NAMALWA (cell line): Measurements from ENCODE around the gene SINHCAF.
A peak's percentile ranks its signal among the peaks of the same experiment; 100 is the strongest.
"Not testable (repeated sequence)": the region's sequence is repeated elsewhere in the genome, so short reads cannot be mapped to it uniquely, and the experiment has no call there.

Source experiments
- DNase-seq: peaks from one replicate; pipeline ENCODE4 v3.0.0-alpha.2; 2015; ENCODE audit warnings: low spot score

Gene SINHCAF

DNA sequence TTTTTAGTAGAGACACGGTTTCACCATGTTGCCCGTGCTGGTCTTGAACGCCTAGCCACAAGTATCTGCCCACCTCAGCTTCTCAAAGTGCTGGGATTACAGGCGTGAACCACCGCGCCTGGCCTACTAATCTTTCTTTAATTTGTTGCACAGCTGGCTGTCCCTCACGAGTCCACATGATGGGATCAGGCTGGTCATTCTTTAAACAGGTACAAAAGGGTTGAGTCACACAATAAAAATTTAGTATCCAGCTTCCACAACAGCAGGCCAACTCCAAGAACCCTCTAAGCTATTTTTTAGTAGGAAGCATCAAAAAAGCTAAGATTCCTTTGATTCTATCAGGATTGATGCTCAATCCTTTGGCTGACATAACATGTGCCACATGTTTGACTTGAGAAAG, 17.8 kb downstream of the SINHCAF start:
- no peak for DNase-seq

DNA sequence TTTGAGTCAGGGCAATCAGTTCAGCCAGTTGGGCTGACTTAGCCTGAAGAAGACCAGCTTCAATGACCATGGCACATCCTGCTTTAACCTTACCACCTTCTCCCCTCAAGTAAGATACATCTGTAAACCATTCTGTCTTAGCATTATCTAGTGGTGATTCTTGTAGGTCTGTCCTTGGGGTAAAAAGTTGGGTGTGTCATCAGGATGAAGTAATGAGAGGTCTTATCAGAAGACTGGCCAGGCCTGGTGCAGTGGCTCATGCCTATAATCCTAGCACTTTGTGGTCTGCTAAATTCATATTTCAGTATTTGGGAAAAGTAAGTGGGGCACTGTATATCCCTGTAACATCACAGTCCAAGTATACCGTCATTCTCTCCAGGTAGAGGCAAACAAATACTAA, 19.1 kb downstream of the SINHCAF start:
- DNase-seq = no peak

DNA sequence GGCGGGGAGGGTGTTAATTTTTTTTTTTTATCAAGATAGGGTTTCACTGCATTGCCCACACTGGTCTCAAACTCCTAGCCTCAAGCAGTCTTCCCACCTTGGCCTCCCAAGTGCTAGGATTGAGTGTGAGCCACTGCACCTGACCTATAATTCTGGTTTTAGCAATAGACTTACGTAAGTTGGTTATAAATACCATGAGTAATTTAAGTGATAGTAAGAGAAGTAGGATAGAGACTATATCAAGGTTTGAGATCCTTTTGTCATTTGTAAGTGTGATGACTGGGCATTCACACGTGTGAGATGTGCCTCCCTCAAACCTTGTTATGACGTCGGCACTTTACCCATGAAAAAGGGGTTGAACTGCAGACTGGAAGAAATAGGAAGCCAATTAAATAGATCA, 22.5 kb downstream of the SINHCAF start:
- DNase-seq = no peak

DNA sequence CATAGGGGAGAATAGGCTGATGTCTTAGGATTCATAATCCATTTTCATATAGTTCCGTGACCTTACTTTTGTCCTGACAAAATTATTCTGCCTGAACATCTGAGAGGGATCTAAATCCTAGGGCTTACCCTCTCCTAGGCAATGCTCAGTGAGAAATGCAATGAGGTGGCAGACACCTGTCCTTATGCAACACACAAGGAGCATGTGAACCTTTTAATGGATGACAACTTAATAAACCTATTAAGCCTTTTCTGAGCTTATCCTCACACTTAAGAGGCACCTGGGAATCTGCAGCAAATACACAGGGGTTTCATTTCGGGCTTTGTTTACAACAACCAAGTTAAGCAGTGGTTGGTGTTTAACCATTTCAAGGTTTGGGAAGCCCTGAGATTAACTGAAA, 24.6 kb downstream of the SINHCAF start:
- DNase-seq = no peak

DNA sequence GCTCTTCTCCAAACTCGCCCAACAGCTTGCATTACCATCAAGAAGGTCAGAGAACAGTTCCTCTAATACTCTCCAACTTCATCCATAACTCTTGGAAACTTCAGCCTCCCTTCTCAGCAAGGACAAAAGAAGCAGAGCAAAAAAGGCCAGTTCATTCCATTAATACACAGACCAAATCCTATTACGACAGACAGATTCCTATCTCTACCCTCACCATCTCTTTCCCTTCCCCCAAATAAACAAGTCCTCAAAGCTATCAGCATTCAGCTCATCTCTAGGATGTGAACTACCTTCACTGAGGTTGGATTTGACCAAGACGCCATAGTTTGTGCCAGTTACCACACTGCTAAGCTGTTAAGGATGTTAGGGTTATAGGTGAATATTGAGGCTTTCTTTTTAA, 25.2 kb downstream of the SINHCAF start:
- no peak for DNase-seq

DNA sequence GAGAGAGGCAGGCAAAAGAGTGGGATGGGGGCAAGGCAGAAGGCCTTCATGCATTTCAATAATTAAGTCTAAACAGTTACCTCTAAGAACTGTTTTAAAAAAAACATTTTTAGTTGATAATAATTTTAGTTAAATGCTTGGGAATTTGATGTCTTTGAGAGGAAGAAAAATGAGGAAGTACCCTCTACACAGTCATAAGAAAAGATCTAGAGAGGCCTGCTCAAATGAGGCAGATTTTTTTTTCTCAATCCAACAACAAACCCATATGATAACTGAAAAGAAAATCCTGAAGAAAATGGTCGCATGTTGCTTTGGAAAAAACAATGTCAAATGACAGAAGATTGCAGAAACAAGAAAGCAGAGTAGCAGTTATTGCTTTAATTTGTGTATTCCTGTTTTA, 25.6 kb downstream of the SINHCAF start:
- DNase-seq = no peak

DNA sequence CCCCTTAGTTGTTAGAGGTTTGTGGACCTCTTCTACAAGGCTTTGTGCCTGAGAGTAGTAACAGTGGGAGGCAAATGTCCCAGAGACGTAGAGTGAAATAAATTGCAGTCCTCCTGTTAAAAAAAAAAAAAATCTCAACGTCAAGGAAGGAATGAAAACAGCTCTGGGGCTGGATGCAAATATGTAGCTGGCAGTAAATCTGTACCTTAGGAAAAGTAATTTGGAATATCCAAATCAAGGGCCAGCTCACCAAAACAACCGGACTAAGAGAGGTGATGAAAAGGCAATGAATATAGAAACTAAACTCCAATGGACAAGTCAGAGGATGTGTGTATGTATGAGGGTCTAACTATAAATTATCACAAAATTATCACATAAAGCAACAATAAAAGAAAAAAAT, 27.0 kb downstream of the SINHCAF start:
- DNase-seq = no peak

DNA sequence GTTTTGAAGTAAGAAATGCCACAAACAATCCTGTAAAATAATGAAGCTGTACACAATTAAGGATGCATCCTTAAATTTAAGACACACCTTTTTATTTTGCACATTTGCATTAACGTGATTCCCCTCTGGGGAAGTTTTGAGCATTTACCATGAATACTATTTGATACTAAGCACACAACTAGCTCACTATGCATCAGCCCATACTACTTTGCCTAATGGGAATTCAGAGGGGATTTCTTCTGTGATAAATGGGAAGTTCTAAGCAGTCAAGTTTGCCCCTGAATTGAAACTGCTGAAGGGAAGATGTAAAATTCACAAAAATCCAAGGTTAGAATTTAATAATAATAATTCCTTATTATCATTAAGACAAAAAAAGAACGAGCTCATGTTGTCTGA, 27.4 kb downstream of the SINHCAF start:
- no peak for DNase-seq

DNA sequence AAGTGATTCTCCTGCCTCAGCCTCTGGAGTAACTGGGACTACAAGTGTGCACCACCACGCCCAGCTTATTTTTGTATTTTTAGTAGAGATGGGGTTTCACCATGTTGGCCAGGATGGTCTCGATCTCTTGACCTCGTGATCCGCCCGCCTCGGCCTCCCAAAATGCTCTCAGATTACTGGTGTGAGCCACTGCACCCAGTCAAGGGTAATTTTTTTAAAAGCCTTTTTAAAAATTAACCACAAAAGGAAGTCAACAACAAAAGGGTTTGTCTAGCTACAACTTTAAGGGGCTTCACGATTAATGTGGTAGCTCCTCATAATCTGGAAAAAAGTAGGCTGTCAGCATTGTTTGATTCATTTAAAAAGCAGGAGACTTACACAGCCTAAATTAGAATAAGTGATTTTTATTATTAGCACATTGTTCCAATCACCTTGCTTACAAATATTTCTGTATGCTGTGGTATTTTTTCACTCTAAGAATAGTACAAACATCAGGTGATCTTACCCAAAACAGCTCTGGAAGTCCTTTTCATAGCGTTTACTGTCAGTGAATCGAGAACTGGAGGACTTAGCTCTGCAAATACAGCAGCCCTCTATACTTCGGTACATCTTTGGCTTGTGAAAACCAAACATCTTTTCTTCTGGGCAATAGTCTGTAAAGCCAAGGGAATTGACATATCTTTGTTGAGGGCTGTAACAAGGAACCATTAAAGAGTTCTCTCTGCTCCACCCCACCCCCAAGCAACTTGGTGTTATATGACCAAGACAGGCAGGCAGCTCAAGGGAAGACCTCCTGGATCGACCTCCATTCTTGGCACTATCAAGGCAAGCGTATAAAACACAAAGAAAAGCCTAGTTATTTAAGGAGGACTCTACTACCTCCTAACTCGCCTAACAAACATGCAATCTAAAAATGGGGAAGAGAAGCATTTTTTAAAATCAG, 28.1 kb downstream of the SINHCAF start:
- no peak for DNase-seq

DNA sequence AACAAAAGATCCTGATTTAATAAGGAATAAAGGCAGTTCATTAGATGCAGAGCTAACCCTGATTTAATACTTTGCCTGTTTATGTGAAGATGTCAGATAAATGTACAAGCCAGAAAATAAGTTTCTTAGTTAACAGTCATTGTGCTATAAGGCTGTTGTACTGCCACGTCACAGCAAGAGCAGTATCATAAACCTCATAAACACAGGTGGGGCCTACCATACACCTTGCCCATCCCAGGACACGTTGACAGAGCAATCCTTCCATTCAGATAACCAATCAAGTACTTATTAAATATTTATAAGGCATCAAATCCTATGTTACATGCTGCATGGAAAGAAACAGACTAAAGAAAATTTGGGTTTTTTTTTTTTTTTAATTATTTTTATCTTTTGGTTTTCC, 36.5 kb downstream of the SINHCAF start:
- no peak for DNase-seq

DNA sequence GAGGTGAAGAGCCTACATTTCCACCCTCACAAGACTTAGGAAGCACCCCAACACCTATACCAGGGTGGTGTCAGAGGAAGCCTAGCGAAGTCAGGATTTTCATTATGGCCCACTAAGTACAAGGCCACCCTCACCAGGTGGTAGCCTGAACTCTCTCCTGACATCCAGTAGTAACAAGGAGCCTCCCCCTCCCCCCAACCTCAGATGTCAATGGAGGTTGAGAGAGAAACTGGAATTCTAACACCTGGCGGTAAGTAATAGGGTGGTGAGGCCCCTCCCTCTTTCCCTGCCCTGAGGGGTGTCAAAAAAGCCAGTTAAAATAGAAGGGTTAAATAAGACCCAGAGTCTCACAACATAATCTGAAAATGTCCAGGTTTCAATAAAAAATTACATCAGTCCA, 37.6 kb downstream of the SINHCAF start:
- DNase-seq = no peak

DNA sequence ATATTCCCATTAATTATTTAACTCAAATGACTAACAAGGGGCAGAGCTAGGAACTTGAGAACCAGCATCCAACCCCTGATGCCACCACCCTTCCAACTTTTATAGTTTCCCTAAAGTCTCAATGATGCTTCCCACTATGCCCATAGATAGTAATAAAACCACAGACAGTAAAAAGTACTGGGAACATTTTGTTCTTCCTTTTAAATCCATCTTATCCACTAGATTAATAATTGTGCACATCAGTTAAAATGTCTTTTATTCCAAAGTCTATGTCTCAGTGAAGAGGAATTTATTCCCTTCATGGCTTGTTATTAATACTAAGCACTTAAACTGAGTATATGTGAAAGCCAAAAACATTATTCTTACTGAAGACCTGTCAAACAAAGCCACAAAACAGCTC, 45.8 kb downstream of the SINHCAF start:
- DNase-seq = no peak

DNA sequence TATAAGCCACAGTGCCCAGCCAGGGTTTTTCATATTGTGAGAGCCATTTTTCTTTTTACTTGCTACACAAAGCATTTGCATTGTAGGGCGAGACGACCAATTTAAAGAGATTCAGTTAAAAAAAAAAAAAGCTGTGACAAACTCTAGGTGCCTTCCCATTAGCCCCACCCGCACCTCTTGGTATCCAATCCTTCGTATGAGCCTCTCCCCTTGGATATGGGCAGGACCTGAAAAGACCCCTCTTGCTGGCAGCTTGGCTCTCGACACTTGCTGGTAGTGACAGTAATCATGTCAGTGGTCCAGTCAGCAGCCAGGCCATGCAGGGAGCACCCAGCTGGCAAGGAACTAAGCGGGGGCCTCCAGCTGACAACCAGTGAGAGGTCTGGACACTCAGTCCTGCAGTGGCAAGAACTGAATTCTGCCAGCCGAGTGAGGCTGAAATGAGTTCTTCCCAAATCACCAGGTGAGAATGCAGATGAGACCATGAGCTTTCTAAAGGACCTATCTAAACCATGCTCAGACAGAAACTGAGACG, 46.5 kb downstream of the SINHCAF start:
- no peak for DNase-seq

DNA sequence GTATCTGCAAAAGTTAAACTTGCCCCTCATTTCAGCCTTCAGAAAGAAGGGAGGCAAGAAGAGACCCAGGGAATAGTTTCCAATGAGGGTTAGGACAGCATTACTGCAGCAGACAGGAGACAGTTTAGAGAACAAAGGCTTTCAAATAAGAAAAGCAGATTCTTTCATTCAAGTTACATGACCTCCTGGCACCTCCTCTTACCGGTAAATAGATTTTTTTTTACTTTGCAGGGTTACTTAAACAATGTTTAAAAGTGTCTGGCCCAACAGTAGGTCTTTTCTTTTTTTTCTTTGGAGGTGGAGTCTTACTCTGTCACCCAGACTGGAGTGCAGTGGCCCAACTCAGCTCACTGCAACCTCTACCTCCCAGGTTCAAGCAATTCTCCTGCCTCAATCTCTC, 47.1 kb downstream of the SINHCAF start:
- no peak for DNase-seq

DNA sequence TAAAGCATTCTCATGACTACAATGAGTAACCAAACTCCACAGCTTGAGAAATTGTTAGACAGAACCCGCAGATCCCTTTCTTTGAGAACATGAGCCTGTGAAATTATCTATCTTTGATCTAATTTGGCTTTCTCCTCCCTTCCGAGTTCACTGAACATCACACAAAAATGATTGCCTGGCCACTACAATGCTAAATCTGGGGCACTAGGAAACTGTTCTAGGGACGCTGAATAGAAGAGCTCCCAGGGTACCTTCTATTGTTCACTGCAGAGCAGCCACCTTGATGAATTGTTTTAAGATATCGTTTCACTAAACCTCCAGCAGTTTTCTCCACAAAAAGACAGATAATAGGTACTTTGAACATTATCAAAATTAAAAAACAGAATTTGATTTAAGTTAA, 47.5 kb downstream of the SINHCAF start:
- DNase-seq = no peak

DNA sequence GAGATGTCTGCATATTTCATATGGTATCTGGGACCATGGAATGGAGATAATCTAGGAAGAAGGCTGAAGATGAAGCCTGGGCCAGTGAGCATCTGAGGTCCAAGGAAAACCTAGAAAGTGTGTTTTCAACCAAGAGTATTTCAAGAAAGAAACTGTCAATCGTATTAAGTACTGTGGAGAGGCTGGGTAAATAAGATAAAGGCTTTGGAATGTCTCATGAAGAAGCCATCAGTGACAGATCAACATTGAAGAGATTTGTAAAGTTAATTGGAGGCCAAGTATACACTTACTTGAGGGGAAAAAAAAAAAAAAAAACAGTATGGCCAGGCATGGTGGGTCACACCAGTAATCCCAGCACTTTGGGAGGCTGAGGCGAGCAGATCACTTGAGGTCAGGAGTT, 48.9 kb downstream of the SINHCAF start:
- no peak for DNase-seq

DNA sequence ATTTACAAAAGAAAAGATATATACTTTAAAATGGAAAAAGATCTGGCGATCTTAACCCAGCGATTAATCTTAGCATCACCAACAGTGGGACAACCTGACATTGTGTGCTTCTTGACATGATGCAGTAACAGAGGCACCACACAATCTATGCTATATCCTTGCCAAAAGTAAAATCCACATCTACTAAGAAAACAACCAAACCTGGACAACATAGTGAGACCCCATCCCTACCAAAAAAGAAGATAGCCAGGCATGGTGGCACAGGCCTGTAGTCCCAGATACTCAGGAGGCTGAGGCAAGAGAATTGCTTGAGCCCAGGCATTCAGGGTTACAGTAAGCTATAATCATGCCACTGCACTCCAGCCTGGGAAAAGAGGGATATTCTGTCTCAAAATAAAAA, 50.5 kb downstream of the SINHCAF start:
- DNase-seq = no peak

DNA sequence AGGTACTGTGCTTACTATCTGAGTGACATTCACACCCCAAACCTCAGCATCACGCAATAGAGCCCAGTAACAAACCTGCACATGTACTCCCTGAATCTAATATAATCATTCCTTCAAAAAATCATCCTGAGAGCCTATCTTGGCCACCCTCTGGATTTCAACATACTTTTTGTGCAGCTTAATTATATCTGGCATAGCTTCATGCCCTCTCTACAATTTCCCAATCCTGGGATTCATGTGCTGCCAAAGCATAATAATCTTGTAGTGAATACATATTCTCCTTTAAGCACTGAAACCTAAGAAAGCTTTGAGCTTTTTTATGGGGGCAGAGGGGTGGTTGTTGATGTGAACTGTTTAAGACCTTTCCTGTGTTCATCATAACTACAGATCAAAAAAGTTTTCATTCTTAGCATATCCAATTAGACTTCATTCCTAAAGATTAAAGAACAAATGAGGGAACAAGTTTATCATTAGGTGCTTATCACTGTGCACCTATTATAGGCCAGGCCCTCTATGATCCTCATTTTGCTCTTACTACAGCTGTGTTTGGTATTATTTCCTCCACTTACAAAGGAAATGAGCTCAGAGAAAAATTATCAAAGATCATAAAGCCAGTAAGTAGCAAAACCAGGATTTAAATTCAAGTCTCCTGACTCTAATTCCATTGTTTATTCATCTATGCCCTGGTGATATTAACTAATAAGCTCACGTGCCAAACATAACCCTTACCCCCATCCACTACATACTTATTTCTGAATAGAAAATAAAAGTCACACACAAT, 51.2 kb downstream of the SINHCAF start:
- no peak for DNase-seq

DNA sequence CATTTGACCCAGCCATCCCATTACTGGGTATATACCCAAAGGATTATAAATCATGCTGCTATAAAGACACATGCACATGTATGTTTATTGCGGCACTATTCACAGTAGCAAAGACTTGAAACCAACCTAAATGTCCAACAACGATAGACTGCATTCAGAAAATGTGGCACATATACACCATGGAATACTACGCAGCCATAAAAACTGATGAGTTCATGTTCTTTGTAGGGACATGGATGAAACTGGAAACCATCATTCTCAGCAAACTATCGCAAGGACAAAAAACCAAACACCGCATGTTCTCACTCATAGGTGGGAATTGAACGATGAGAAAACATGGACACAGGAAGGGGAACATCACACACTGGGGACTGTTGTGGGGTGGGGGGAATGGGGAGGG, 52.2 kb downstream of the SINHCAF start:
- not testable (repeated sequence) for DNase-seq

DNA sequence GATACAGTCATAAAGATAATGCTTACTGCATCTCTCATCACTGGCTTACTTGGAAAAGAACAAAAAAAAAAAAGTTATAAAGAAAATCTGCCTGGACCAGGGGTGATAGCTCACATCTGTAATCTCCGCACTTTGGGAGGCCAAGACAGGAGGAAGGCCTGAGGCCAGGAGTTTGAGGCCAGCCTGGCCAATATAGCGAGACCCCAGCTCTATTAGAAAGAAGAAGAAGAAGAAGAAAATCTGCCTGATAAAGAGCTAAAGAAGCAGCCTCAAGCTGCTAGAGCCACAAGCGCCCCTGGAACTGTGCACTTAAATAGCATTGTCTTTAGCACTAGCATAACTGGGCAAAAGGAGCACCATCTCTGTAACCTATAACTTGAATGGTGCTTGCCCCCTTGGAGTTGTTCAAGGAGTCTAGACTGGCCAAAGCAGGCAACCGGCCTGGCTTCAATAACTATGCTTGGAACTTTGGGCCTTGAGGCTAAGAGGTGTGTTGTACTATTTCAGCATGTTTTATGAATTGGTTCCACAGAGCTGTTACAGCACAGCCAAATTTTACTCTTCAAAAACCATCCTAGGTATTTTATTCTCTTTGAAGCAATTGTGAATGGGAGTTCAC, 53.2 kb downstream of the SINHCAF start:
- peak; percentile 26 for DNase-seq

DNA sequence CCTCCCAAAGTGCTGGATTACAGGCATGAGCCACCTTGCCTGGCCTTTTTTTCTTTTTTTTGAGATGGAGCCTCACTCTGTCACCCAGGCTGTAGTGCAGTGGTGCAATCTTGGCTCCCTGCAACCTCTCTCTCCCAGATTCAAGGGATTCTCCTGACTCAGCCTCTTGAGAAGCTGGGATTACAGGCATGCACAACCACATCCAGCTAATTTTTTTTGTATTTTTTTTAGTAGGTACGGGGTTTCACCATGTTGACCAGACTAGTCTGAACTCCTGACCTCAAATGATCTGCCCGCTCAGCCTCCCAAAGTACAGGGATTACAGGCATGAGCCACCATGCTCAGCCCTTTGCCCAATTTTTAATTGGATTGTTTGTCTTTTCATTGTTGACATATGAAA, 58.0 kb downstream of the SINHCAF start:
- no peak for DNase-seq

DNA sequence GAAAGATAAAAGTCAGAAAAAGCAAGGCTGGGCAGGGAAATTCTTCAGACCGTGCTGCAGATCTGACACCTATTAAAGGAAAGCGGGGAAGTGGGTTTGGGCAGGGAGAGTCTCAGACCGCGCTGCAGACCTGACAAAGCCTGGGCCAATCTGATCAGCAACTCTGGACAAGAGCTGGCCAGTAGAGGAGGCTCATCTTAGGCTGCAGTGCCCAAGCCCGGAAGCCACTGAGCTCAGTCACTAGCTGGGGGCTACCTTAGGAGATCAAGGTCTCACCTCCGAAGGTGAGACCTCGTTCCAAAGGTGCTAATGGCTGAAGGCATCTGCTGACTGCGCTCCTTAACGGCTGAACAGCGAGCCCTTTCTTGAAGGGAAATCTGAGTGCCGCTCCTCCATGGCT, 60.2 kb downstream of the SINHCAF start:
- no peak for DNase-seq

DNA sequence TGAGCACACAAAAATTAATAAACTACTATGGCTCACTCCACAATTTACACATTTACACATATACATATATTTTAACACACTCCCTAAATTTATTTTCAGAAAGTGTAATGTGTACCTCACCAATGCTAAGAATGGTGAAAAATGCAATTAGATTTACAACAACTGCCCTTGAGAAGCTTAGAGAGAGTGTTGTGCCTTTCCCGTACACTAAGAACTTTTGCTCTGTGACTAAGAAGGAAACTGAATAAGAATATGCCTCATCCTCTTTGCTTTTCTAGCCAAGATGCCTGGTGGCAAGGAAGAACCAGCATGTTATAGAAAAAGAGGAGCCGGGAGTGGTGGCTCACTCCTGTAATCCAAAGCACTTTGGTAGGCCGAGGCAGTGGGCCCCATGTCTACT, 62.3 kb downstream of the SINHCAF start:
- DNase-seq = no peak
